Liver (tissue), 3 donors: ENCODE measurements around the gene CMTM8.

Source experiments
- EGR1 ChIP-seq, 2 donors: IDR thresholded peaks; 2 replicates each; pipeline ENCODE4 v1.6.1; 2016 to 2018; ENCODE audit warnings: antibody characterized with exemption in 2 of 2, low read depth in 2 of 2
- FOXA1 ChIP-seq: IDR thresholded peaks from 2 replicates; pipeline ENCODE4 v1.6.1; 2016; ENCODE audit warnings: antibody characterized with exemption
- TF ChIP-seq, protein P1 (sequence below): fragments of 150-350 bp; IDR thresholded peaks from 2 replicates; pipeline ENCODE4 v1.5.1; 2017; ENCODE audit warnings: improper control_type of control experiment, low read depth, low read length; ENCODE audit not compliant: missing input control
- donor health status: healthy.
- donor health status: healthy.

GRCh38 chr3:32256206-32256605 lies 17.7 kb downstream of the CMTM8 start:
- TF ChIP-seq, protein P1, sequence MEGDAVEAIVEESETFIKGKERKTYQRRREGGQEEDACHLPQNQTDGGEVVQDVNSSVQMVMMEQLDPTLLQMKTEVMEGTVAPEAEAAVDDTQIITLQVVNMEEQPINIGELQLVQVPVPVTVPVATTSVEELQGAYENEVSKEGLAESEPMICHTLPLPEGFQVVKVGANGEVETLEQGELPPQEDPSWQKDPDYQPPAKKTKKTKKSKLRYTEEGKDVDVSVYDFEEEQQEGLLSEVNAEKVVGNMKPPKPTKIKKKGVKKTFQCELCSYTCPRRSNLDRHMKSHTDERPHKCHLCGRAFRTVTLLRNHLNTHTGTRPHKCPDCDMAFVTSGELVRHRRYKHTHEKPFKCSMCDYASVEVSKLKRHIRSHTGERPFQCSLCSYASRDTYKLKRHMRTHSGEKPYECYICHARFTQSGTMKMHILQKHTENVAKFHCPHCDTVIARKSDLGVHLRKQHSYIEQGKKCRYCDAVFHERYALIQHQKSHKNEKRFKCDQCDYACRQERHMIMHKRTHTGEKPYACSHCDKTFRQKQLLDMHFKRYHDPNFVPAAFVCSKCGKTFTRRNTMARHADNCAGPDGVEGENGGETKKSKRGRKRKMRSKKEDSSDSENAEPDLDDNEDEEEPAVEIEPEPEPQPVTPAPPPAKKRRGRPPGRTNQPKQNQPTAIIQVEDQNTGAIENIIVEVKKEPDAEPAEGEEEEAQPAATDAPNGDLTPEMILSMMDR: no peak
- TF ChIP-seq FOXA1 (no peak), EGR1 (IDR thresholded peaks at IDR 0.05; ENCODE audit: low read depth in 2 of 2) (no peak)
